GM19099 (cell line): ENCODE data around the gene MTHFD1L.

Source experiments
- POLR2A ChIP-seq: IDR thresholded peaks from 3 replicates; pipeline ENCODE4 v1.6.1; 2011; ENCODE audit warnings: low read depth; ENCODE audit not compliant: insufficient read length; ENCODE audit errors: extremely low read depth

The MTHFD1L gene

GRCh38 chr6:150940941-150941340 lies 75.4 kb downstream of the MTHFD1L start:
- TF ChIP-seq POLR2A, result no peak

GRCh38 chr6:150949526-150949925 lies 84.0 kb downstream of the MTHFD1L start:
- TF ChIP-seq POLR2A, result no peak

- no peak for TF ChIP-seq POLR2A
Measured at GRCh38 chr6:150953851-150954250, 88.3 kb downstream of the MTHFD1L start.

GRCh38 chr6:150959166-150959565 lies 93.7 kb downstream of the MTHFD1L start:
- no peak for TF ChIP-seq POLR2A

- no peak for TF ChIP-seq POLR2A
Measured at GRCh38 chr6:150962436-150962835, 96.9 kb downstream of the MTHFD1L start.

GRCh38 chr6:150964765-150965164 lies 99.3 kb downstream of the MTHFD1L start:
- no peak for TF ChIP-seq POLR2A

- no peak for TF ChIP-seq POLR2A
Measured at GRCh38 chr6:150966786-150967185, 101.3 kb downstream of the MTHFD1L start.

GRCh38 chr6:150967381-150967780 lies 101.9 kb downstream of the MTHFD1L start:
- no peak for TF ChIP-seq POLR2A

GRCh38 chr6:150967910-150968309 lies 102.4 kb downstream of the MTHFD1L start:
- no peak for TF ChIP-seq POLR2A

- TF ChIP-seq POLR2A, result no peak
Measured at GRCh38 chr6:150969901-150970300, 104.4 kb downstream of the MTHFD1L start.

- no peak for TF ChIP-seq POLR2A
Measured at GRCh38 chr6:150971219-150971618, 105.7 kb downstream of the MTHFD1L start.

- TF ChIP-seq POLR2A, result no peak
Measured at GRCh38 chr6:150975136-150975535, 109.6 kb downstream of the MTHFD1L start.

GRCh38 chr6:150977281-150977680 lies 111.8 kb downstream of the MTHFD1L start:
- no peak for TF ChIP-seq POLR2A

GRCh38 chr6:150978624-150979023 lies 113.1 kb downstream of the MTHFD1L start:
- TF ChIP-seq POLR2A, result no peak

GRCh38 chr6:150979826-150980350 lies 114.4 kb downstream of the MTHFD1L start:
- TF ChIP-seq POLR2A, result no peak

- TF ChIP-seq POLR2A, result no peak
Measured at GRCh38 chr6:150981095-150981494, 115.6 kb downstream of the MTHFD1L start.

- no peak for TF ChIP-seq POLR2A
Measured at GRCh38 chr6:150981669-150982068, 116.2 kb downstream of the MTHFD1L start.

GRCh38 chr6:150987371-150987828 lies 121.9 kb downstream of the MTHFD1L start:
- TF ChIP-seq POLR2A, result no peak

GRCh38 chr6:150987855-150988464 lies 122.5 kb downstream of the MTHFD1L start:
- no peak for TF ChIP-seq POLR2A
